Ishikawa (cell line): ENCODE results near the gene SHB.
A peak's percentile ranks its signal among the peaks of the same experiment; 100 is the strongest.

Experiments used
- CEBPB ChIP-seq: IDR thresholded peaks from 2 replicates; pipeline ENCODE4 v1.6.1; 2012
- CREB1 ChIP-seq: IDR thresholded peaks from 2 replicates; pipeline ENCODE4 v1.6.1; 2012; ENCODE audit warnings: low read depth
- EGR1 ChIP-seq: IDR thresholded peaks from 2 replicates; pipeline ENCODE4 v1.6.1; 2012
- EP300 ChIP-seq: IDR thresholded peaks from 2 replicates; pipeline ENCODE4 v1.6.1; 2012; ENCODE audit warnings: borderline replicate concordance
- FOXM1 ChIP-seq: IDR thresholded peaks from 2 replicates; pipeline ENCODE4 v1.6.1; 2012; ENCODE audit warnings: low read depth, borderline replicate concordance
- NFIC ChIP-seq: IDR thresholded peaks from 2 replicates; pipeline ENCODE4 v1.6.1; 2012
- RAD21 ChIP-seq: IDR thresholded peaks from 2 replicates; pipeline ENCODE4 v1.6.1; 2012; ENCODE audit warnings: low read depth
- TAF1 ChIP-seq: IDR thresholded peaks from 2 replicates; pipeline ENCODE4 v1.6.1; 2012; ENCODE audit warnings: low read depth, mild to moderate bottlenecking
- TCF12 ChIP-seq: IDR thresholded peaks from 2 replicates; pipeline ENCODE4 v1.6.1; 2012; ENCODE audit warnings: low read depth
- TEAD4 ChIP-seq: IDR thresholded peaks from 2 replicates; pipeline ENCODE4 v1.6.1; 2012
- YY1 ChIP-seq: IDR thresholded peaks from 2 replicates; pipeline ENCODE4 v1.6.1; 2012; ENCODE audit warnings: low read depth
- ZBTB7A ChIP-seq: IDR thresholded peaks from 2 replicates; pipeline ENCODE4 v1.6.1; 2012; ENCODE audit warnings: low read depth
- TF ChIP-seq, protein P1 (sequence below): IDR thresholded peaks from 2 replicates; pipeline ENCODE4 v1.6.1; 2012
- TF ChIP-seq, protein P2 (sequence below): IDR thresholded peaks from 2 replicates; pipeline ENCODE4 v1.6.1; 2012
- TF ChIP-seq, protein P3 (sequence below): IDR thresholded peaks from 2 replicates; pipeline ENCODE4 v1.6.1; 2012; ENCODE audit warnings: low read depth, mild to moderate bottlenecking

Gene SHB

DNA sequence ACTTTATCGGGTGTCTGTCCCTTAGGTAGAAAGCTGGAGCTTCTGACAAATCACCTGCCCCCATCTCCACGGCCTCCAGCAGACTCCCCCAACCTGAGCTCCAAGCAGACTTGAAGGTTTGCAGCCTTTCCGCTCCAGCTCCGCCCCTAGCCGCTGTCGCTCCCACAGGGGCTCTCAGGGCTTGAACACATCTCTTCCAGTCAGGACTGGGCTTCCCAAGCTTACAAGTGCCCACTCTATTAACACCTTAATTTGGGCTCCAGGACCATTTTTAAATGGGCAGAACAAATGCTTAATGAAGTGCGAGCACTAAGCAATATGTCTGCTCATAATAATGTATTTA lies 147.9 kb downstream of the SHB start:
- TF ChIP-seq YY1 (no peak), EP300 (no peak)

DNA sequence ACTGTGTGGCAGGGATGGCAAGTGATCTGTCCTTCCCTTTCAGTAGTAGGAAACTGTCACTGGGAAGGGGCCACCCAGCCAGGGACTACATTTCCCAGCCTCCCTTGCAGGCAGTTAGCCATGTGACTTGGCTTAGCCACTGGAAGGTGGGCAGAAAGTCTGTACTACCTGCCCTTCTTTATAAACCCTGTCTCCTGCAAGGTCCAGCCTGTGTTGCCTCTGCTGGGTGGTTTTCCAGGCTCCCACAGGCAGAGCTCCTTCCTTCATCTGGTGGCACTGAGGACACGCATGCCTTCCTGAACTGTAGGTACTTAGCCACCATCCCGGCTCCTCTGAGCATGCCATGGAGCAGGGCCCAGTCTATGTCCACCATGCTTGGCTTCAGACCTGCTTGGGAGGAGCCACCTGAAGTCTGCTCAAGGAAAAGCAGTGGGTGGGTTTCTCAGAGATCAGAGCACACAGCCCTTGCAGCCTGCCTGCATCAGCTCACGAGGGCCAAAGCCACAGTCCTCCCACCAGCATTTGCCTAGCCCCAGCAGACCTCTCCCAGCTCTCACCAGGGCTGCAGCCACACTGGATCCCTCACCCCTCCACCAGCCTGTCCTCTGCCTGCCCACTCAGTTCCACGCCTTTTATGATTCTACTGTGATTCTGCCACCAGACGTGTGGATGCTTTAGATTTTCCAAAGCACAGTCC lies 148.4 kb downstream of the SHB start:
- TF ChIP-seq EP300 (no peak), TEAD4 (no peak), CREB1 (no peak), FOXM1 (no peak)
- TF ChIP-seq, protein P1, sequence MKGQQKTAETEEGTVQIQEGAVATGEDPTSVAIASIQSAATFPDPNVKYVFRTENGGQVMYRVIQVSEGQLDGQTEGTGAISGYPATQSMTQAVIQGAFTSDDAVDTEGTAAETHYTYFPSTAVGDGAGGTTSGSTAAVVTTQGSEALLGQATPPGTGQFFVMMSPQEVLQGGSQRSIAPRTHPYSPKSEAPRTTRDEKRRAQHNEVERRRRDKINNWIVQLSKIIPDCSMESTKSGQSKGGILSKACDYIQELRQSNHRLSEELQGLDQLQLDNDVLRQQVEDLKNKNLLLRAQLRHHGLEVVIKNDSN, result peak; percentile 95

DNA sequence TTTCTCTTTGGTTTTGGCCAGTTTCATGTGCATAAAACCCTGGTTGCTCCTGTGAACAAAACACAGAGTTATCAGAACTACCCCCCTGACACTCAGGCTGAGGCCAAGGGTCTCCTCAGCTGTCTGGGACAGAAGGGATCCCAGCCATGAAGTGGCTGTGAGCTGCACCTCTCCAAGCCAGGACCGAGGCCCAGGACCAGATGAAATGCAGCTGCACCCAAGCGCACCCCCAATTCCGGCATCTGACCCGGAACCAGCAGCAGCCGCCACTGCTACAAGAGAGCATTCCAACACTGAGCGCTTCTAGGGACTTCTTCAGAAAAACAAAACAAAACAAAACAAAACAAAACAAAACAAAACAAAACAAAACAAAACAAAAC lies 149.1 kb downstream of the SHB start:
- TF ChIP-seq, protein P2, sequence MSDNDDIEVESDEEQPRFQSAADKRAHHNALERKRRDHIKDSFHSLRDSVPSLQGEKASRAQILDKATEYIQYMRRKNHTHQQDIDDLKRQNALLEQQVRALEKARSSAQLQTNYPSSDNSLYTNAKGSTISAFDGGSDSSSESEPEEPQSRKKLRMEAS, result no peak
- TF ChIP-seq CEBPB (no peak), EGR1 (no peak), CREB1 (no peak), TCF12 (no peak), YY1 (no peak), TEAD4 (no peak), TAF1 (no peak), EP300 (no peak)
- TF ChIP-seq, protein P1, result no peak

DNA sequence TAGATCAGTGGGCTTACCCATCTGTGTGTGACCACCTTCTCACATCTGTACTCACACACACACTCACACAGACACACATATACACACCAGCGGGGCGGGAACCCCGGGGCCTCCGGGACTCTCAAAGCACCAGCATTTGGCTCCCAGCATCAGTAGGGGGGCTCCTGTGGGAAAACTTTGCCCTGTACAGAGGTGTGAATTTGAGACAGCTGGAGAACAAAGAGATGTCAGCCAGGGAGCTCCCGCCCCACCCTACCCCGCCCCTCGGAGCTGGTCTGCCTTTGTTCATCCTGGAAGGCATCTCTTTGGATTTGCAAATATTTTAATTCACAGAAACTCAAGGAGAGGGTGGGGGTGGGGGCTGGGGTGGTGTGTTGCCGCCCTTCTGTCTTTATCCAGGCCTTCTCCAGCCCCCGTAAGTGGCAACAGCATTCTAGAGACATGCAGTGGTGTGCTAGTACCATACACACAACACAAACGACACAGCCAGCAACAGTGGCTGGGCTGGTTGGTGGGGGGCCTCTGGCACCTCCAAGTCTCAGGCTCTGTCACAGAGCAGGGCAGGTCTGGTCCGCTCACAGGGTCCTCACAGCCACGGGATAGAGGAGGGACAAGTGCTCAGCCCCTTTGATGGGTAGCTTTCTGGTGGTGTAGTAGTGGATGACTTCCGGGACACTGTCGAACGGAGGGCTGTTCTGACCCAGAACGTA lies 149.6 kb downstream of the SHB start:
- TF ChIP-seq TAF1, result no peak
- no peak for TF ChIP-seq CEBPB
- TF ChIP-seq, protein P3, sequence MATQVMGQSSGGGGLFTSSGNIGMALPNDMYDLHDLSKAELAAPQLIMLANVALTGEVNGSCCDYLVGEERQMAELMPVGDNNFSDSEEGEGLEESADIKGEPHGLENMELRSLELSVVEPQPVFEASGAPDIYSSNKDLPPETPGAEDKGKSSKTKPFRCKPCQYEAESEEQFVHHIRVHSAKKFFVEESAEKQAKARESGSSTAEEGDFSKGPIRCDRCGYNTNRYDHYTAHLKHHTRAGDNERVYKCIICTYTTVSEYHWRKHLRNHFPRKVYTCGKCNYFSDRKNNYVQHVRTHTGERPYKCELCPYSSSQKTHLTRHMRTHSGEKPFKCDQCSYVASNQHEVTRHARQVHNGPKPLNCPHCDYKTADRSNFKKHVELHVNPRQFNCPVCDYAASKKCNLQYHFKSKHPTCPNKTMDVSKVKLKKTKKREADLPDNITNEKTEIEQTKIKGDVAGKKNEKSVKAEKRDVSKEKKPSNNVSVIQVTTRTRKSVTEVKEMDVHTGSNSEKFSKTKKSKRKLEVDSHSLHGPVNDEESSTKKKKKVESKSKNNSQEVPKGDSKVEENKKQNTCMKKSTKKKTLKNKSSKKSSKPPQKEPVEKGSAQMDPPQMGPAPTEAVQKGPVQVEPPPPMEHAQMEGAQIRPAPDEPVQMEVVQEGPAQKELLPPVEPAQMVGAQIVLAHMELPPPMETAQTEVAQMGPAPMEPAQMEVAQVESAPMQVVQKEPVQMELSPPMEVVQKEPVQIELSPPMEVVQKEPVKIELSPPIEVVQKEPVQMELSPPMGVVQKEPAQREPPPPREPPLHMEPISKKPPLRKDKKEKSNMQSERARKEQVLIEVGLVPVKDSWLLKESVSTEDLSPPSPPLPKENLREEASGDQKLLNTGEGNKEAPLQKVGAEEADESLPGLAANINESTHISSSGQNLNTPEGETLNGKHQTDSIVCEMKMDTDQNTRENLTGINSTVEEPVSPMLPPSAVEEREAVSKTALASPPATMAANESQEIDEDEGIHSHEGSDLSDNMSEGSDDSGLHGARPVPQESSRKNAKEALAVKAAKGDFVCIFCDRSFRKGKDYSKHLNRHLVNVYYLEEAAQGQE, result no peak
- no peak for TF ChIP-seq NFIC
- no peak for TF ChIP-seq YY1
- TF ChIP-seq, protein P1, result no peak
- TF ChIP-seq ZBTB7A, result no peak
- no peak for TF ChIP-seq EGR1
- TF ChIP-seq, protein P2, result no peak
- no peak for TF ChIP-seq RAD21
- no peak for TF ChIP-seq TEAD4
- no peak for TF ChIP-seq EP300
- TF ChIP-seq TCF12, result no peak
- no peak for TF ChIP-seq CREB1
- TF ChIP-seq FOXM1, result no peak

DNA sequence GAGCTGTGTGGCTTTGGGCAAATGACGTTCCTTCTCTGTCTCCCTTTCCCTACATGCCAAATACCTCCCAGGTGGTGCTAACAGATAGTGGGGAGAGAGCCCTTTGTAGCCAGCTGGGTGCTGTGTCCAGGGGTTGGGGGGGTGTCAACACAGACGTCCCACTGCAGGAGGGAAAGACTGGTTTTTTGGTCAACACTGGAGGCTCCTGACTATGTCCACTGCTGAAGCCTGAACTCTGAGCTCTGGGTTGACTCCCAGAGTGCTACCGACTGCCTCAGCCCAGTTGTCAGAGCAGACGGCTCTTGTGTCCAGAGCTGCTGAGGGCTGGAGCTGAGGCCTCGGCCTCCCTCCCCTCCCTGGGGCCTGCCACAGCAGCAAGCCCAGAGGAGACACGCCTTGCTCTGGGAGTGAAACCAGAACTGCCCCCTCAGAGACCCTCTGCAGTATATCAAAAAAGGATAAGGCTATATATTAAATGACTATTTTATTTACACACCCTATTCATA lies 150.3 kb downstream of the SHB start:
- no peak for TF ChIP-seq EP300
- TF ChIP-seq ZBTB7A, result no peak
- TF ChIP-seq NFIC, result no peak
- TF ChIP-seq, protein P3, result no peak
- no peak for TF ChIP-seq EGR1
- TF ChIP-seq FOXM1, result no peak
- no peak for TF ChIP-seq CEBPB
- TF ChIP-seq, protein P1, result no peak
- TF ChIP-seq RAD21, result no peak
- no peak for TF ChIP-seq TEAD4
- TF ChIP-seq TAF1, result no peak
- TF ChIP-seq CREB1, result no peak
- TF ChIP-seq, protein P2, result no peak
- TF ChIP-seq TCF12, result no peak
- no peak for TF ChIP-seq YY1
